ENCODE results near the gene PARP11.

Gene PARP11

GRCh38 chr12:3872800-3873636, at the start of gene PARP11:
Gene PARP11 (minus strand): TSS chr12:3873399. CDS start chr12:3873229, 170 bp downstream.
- peak; percentile 97 for DNase-seq

GRCh38 chr12:3922033-3922432, 48.8 kb upstream of the PARP11 start:
- no peak for DNase-seq

- DNase-seq, result no peak
These were observed 48.3 kb upstream of the PARP11 start for GRCh38 chr12:3921526-3921925.

GRCh38 chr12:3921151-3921471, 47.9 kb upstream of the PARP11 start:
- no peak for DNase-seq

GRCh38 chr12:3920351-3921150, 47.4 kb upstream of the PARP11 start:
- DNase-seq, result no peak

- no peak for DNase-seq
These were observed 40.1 kb upstream of the PARP11 start for GRCh38 chr12:3913278-3913677.

GRCh38 chr12:3912863-3913262, 39.7 kb upstream of the PARP11 start:
- DNase-seq, result no peak

GRCh38 chr12:3911409-3911808, 38.2 kb upstream of the PARP11 start:
- no peak for DNase-seq

GRCh38 chr12:3905664-3906063, 32.5 kb upstream of the PARP11 start:
- DNase-seq, result no peak

GRCh38 chr12:3904999-3905398, 31.8 kb upstream of the PARP11 start:
- DNase-seq, result no peak

- DNase-seq, result no peak
These were observed 29.7 kb upstream of the PARP11 start for GRCh38 chr12:3902921-3903320.

GRCh38 chr12:3901116-3901515, 27.9 kb upstream of the PARP11 start:
- no peak for DNase-seq

- DNase-seq, result no peak
These were observed 25.6 kb upstream of the PARP11 start for GRCh38 chr12:3898756-3899155.

- DNase-seq, result peak; percentile 9
These were observed 24.3 kb upstream of the PARP11 start for GRCh38 chr12:3897371-3897971.

GRCh38 chr12:3896801-3897351, 23.7 kb upstream of the PARP11 start:
- peak; percentile 14 for DNase-seq

- no peak for DNase-seq
These were observed 23.2 kb upstream of the PARP11 start for GRCh38 chr12:3896356-3896755.

GRCh38 chr12:3892631-3893030, 19.4 kb upstream of the PARP11 start:
- no peak for DNase-seq

GRCh38 chr12:3891201-3891600, 18.0 kb upstream of the PARP11 start:
- DNase-seq, result no peak

GRCh38 chr12:3888659-3889058, 15.5 kb upstream of the PARP11 start:
- no peak for DNase-seq

GRCh38 chr12:3885277-3886094, 12.3 kb upstream of the PARP11 start:
- DNase-seq, result peak; percentile 64

- DNase-seq, result no peak
These were observed 11.5 kb upstream of the PARP11 start for GRCh38 chr12:3884671-3885070.

- DNase-seq, result peak; percentile 30
These were observed 9.8 kb upstream of the PARP11 start for GRCh38 chr12:3882896-3883564.

Data from activated CD4-positive, alpha-beta T cell treated with anti-CD3 and anti-CD28 coated beads, Interleukin-2, Interleukin-6, amounts not matched to agents 100 ng/mL and 50 ng/mL, durations not matched to agents 16 hours and 8 hours (primary cell).